H1 (cell line): ENCODE results near the gene MEGF11. TPM values are rescaled to one million over a fixed set of nuclear protein-coding genes. Genes with fewer than 3 reads are reported as not detected.
A peak's percentile ranks its signal among the peaks of the same experiment; 100 is the strongest.

Experiments
- BRCA1 ChIP-seq: IDR thresholded peaks from 2 replicates; pipeline ENCODE4 v1.6.1; 2012; ENCODE audit warnings: low read depth, low read length, improper control_type of control experiment
- EP300 ChIP-seq, 2 experiments: IDR thresholded peaks; 1 replicate in 1 of 2; 2 replicates in 1 of 2; pipeline ENCODE4 v1.6.1; 2011 to 2012; ENCODE audit warnings: low read depth in 2 of 2, low read length in 2 of 2, mild to moderate bottlenecking in 2 of 2, borderline replicate concordance in 1 of 2, inconsistent platforms in 1 of 2, moderate library complexity in 1 of 2
- PHF8 ChIP-seq: fragments of 200-600 bp; sonication (generic); conservative IDR thresholded peaks from 2 replicates; pipeline ENCODE4 v1.7.1; 2012; ENCODE audit warnings: low read depth, mild to moderate bottlenecking, inconsistent platforms, low read length, moderate library complexity
- SP4 ChIP-seq: IDR thresholded peaks from 2 replicates; pipeline ENCODE4 v1.6.1; 2012; ENCODE audit warnings: low read length, inconsistent platforms
- polyA plus RNA-seq, 7 experiments: library from polyadenylated mRNA; depleted of rRNA in 3 of 7; stranded (reverse) in 5 of 7; unstranded in 2 of 7; fragments of >200 nt in 5 of 7; fragments of 200-250 nt in 2 of 7; gene quantifications; 1 replicate in 5 of 7; 2 replicates in 1 of 7; 4 replicates in 1 of 7; pipeline versions ENCODE4 v1.2.1 to v1.2.3, GENCODE V29; 2011 to 2013; ENCODE audit warnings: missing spikeins in 2 of 7, mixed read lengths in 2 of 7
- total RNA-seq: library from RNA; stranded (reverse); fragmentation: NEBNext Ultra II Directional; extraction: Animal tissue kit (Norgen Biotek cat#: 25700); gene quantifications from 2 replicates; pipeline ENCODE4 v1.2.1, GENCODE V29; 2021
- TF ChIP-seq, protein P1 (sequence below): fragments of 300-600 bp; sonication (generic); IDR thresholded peaks from 2 replicates; pipeline ENCODE4 v1.7.1; 2012; ENCODE audit warnings: low read length, moderate library complexity, mild to moderate bottlenecking, inconsistent platforms; ENCODE audit not compliant: insufficient replicate concordance
- TF ChIP-seq, protein P2 (sequence below), 3 experiments: IDR thresholded peaks; 1 replicate in 2 of 3; 2 replicates in 1 of 3; pipeline versions ENCODE4 v1.5.1 to v1.6.1; 2011; ENCODE audit warnings: low read length in 3 of 3, mild to moderate bottlenecking in 3 of 3, inconsistent platforms in 2 of 3, low read depth in 1 of 3, moderate library complexity in 1 of 3; ENCODE audit not compliant: insufficient read depth in 1 of 3; ENCODE audit errors: control extremely low read depth in 1 of 3

MEGF11 gene
- total and polyA plus RNA-seq, 2 of the 8 experiments (the other 6 are each of a cell fraction or from before 2014, with no cell fraction given), result 4.4 to 4.8 TPM

DNA sequence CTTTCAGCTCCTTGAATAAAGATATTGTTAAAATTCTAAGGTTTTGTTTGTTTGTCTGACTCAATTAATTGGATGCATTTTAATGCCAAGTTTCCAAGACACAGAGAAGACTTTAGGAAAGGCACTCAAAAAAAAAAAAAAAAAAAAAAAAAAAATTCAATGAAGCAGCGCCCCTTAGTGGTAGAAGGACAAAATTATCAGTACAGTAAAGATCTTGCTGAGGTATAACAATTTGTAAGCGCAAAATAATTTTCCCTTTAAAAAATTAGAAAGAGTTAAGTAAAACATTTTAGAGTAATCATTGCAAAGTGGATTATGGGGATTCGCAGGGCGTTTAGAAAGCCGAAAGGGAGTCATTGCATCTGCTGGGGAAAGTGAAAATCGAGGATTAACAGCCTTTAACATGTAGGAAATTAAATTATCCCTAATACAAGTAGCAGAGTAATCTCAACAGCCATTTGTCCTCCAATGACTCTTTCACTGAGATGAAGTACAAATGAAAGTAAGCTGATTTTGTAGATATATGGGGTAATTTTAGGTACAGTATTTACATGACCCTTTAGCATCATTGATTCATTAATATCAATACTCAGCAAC lies 34.0 kb upstream of the MEGF11 start (continued):
- TF ChIP-seq, protein P1, sequence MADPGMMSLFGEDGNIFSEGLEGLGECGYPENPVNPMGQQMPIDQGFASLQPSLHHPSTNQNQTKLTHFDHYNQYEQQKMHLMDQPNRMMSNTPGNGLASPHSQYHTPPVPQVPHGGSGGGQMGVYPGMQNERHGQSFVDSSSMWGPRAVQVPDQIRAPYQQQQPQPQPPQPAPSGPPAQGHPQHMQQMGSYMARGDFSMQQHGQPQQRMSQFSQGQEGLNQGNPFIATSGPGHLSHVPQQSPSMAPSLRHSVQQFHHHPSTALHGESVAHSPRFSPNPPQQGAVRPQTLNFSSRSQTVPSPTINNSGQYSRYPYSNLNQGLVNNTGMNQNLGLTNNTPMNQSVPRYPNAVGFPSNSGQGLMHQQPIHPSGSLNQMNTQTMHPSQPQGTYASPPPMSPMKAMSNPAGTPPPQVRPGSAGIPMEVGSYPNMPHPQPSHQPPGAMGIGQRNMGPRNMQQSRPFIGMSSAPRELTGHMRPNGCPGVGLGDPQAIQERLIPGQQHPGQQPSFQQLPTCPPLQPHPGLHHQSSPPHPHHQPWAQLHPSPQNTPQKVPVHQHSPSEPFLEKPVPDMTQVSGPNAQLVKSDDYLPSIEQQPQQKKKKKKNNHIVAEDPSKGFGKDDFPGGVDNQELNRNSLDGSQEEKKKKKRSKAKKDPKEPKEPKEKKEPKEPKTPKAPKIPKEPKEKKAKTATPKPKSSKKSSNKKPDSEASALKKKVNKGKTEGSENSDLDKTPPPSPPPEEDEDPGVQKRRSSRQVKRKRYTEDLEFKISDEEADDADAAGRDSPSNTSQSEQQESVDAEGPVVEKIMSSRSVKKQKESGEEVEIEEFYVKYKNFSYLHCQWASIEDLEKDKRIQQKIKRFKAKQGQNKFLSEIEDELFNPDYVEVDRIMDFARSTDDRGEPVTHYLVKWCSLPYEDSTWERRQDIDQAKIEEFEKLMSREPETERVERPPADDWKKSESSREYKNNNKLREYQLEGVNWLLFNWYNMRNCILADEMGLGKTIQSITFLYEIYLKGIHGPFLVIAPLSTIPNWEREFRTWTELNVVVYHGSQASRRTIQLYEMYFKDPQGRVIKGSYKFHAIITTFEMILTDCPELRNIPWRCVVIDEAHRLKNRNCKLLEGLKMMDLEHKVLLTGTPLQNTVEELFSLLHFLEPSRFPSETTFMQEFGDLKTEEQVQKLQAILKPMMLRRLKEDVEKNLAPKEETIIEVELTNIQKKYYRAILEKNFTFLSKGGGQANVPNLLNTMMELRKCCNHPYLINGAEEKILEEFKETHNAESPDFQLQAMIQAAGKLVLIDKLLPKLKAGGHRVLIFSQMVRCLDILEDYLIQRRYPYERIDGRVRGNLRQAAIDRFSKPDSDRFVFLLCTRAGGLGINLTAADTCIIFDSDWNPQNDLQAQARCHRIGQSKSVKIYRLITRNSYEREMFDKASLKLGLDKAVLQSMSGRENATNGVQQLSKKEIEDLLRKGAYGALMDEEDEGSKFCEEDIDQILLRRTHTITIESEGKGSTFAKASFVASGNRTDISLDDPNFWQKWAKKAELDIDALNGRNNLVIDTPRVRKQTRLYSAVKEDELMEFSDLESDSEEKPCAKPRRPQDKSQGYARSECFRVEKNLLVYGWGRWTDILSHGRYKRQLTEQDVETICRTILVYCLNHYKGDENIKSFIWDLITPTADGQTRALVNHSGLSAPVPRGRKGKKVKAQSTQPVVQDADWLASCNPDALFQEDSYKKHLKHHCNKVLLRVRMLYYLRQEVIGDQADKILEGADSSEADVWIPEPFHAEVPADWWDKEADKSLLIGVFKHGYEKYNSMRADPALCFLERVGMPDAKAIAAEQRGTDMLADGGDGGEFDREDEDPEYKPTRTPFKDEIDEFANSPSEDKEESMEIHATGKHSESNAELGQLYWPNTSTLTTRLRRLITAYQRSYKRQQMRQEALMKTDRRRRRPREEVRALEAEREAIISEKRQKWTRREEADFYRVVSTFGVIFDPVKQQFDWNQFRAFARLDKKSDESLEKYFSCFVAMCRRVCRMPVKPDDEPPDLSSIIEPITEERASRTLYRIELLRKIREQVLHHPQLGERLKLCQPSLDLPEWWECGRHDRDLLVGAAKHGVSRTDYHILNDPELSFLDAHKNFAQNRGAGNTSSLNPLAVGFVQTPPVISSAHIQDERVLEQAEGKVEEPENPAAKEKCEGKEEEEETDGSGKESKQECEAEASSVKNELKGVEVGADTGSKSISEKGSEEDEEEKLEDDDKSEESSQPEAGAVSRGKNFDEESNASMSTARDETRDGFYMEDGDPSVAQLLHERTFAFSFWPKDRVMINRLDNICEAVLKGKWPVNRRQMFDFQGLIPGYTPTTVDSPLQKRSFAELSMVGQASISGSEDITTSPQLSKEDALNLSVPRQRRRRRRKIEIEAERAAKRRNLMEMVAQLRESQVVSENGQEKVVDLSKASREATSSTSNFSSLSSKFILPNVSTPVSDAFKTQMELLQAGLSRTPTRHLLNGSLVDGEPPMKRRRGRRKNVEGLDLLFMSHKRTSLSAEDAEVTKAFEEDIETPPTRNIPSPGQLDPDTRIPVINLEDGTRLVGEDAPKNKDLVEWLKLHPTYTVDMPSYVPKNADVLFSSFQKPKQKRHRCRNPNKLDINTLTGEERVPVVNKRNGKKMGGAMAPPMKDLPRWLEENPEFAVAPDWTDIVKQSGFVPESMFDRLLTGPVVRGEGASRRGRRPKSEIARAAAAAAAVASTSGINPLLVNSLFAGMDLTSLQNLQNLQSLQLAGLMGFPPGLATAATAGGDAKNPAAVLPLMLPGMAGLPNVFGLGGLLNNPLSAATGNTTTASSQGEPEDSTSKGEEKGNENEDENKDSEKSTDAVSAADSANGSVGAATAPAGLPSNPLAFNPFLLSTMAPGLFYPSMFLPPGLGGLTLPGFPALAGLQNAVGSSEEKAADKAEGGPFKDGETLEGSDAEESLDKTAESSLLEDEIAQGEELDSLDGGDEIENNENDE, result no peak
- TF ChIP-seq, protein P2, sequence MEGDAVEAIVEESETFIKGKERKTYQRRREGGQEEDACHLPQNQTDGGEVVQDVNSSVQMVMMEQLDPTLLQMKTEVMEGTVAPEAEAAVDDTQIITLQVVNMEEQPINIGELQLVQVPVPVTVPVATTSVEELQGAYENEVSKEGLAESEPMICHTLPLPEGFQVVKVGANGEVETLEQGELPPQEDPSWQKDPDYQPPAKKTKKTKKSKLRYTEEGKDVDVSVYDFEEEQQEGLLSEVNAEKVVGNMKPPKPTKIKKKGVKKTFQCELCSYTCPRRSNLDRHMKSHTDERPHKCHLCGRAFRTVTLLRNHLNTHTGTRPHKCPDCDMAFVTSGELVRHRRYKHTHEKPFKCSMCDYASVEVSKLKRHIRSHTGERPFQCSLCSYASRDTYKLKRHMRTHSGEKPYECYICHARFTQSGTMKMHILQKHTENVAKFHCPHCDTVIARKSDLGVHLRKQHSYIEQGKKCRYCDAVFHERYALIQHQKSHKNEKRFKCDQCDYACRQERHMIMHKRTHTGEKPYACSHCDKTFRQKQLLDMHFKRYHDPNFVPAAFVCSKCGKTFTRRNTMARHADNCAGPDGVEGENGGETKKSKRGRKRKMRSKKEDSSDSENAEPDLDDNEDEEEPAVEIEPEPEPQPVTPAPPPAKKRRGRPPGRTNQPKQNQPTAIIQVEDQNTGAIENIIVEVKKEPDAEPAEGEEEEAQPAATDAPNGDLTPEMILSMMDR (IDR thresholded peaks at IDR 0.05; ENCODE audit: control extremely low read depth in 1 of 3, insufficient read depth in 1 of 3, low read depth in 1 of 3, low read length in 3 of 3), result peak in 2 of 3 experiments; percentile 28 to 39; a peak in 2 of 4 replicates
- TF ChIP-seq PHF8, result no peak
- TF ChIP-seq EP300 (IDR thresholded peaks at IDR 0.05; ENCODE audit: borderline replicate concordance in 1 of 2, low read depth in 2 of 2, low read length in 2 of 2), result no peak
- TF ChIP-seq SP4, result no peak
- TF ChIP-seq BRCA1, result no peak
